Peyer's patch (tissue), 4 donors: ENCODE data around the gene BAIAP2L2. TPM values are rescaled to one million over a fixed set of nuclear protein-coding genes. Genes with fewer than 3 reads are reported as not detected.
A peak's percentile ranks its signal among the peaks of the same experiment; 100 is the strongest.

Source experiments
- DNase-seq, 3 donors: peaks; one replicate each; pipeline ENCODE4 v3.0.0-alpha.2; 2017 to 2019
- H3K27ac ChIP-seq, 4 donors: fragments of 200-600 bp; sonication (generic); one replicate each; pipeline ENCODE4 v1.5.1; 2016 to 2019
- H3K27me3 ChIP-seq, 2 donors: fragments of 200-600 bp; sonication (generic); one replicate each; pipeline ENCODE4 v1.5.1; 2019
- H3K36me3 ChIP-seq, 3 donors: fragments of 200-600 bp; sonication (generic); one replicate each; pipeline ENCODE4 v1.5.1; 2016 to 2019
- H3K4me1 ChIP-seq, 4 donors: fragments of 200-600 bp; sonication (generic); one replicate each; pipeline ENCODE4 v1.5.1; 2016 to 2019
- H3K4me3 ChIP-seq, 4 donors: fragments of 200-600 bp; sonication (generic); 1 replicate in 3 of 4; 2 replicates in 1 of 4; pipeline ENCODE4 v1.5.1; 2016 to 2019; ENCODE audit warnings: mild to moderate bottlenecking in 1 of 4
- H3K9me3 ChIP-seq, 4 donors: fragments of 200-600 bp; sonication (generic); one replicate each; pipeline ENCODE4 v1.5.1; 2016 to 2019; ENCODE audit warnings: mild to moderate bottlenecking in 1 of 4
- POLR2A ChIP-seq, 2 donors: fragments of 450-650 bp; IDR thresholded peaks; one replicate each; pipeline ENCODE4 v1.5.1; 2017; ENCODE audit warnings: antibody characterized with exemption in 2 of 2, mild to moderate bottlenecking in 2 of 2, moderate library complexity in 2 of 2
- total RNA-seq, 4 donors: library from RNA; depleted of rRNA; stranded (reverse); fragments of >200 nt; gene quantifications; one replicate each; pipeline ENCODE4 v1.1.0, GENCODE V29; 2016
- TF ChIP-seq, protein P1 (sequence below), 6 experiments: fragments of 450-650 bp in 4 of 6; fragments of 200-600 bp in 2 of 6; sonication (generic) in 1 of 6; IDR thresholded peaks; one replicate each; pipeline ENCODE4 v1.5.1; 2017 to 2019; ENCODE audit warnings: antibody characterized with exemption in 6 of 6, mild to moderate bottlenecking in 3 of 6, moderate library complexity in 1 of 6

Gene BAIAP2L2
- total RNA-seq, 4 donors from 2014 or later = 83.3 to 421 (median 306) TPM

- Histone ChIP-seq H3K4me3 (no peak overlapping the region), H3K27me3 (no peaks in the 10 kb centered on the region), H3K4me1 (no peaks in the 10 kb centered on the region), H3K9me3 (no peaks in the 10 kb centered on the region), H3K36me3 (peaks cover 0 to 23% (median 0%) of the 10 kb centered on the region in 3 donors), H3K27ac (no peak overlapping the region)
- no peak for TF ChIP-seq POLR2A (IDR thresholded peaks at IDR 0.05)
- TF ChIP-seq, protein P1, sequence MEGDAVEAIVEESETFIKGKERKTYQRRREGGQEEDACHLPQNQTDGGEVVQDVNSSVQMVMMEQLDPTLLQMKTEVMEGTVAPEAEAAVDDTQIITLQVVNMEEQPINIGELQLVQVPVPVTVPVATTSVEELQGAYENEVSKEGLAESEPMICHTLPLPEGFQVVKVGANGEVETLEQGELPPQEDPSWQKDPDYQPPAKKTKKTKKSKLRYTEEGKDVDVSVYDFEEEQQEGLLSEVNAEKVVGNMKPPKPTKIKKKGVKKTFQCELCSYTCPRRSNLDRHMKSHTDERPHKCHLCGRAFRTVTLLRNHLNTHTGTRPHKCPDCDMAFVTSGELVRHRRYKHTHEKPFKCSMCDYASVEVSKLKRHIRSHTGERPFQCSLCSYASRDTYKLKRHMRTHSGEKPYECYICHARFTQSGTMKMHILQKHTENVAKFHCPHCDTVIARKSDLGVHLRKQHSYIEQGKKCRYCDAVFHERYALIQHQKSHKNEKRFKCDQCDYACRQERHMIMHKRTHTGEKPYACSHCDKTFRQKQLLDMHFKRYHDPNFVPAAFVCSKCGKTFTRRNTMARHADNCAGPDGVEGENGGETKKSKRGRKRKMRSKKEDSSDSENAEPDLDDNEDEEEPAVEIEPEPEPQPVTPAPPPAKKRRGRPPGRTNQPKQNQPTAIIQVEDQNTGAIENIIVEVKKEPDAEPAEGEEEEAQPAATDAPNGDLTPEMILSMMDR (IDR thresholded peaks at IDR 0.05) = no peak
- DNase-seq = no peak
Observed at GRCh38 chr22:38131399-38131798, 20.9 kb upstream of the BAIAP2L2 start.

DNA sequence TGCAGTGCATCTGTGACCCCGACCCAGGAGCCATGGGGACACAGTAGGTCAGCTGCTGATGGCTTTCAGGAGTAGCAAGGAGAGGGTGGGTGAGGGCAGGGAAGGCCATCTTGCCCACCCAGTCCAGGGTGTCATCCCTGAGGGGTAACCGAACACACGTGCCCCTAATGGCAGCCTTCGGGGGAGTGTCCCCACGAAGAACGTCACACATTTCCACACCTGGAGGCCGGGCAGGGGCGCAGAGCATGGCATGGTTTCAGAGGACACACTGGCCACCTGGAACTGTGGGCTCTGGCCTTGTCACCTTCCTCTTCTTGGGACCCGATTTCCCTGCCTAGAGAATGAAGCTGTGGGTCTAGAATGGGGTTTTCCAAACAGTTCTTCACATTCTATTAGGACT is 19.4 kb upstream of the BAIAP2L2 start:
- TF ChIP-seq POLR2A (IDR thresholded peaks at IDR 0.05) = no peak
- Histone ChIP-seq H3K36me3 (peaks cover 0 to 17% (median 0%) of the 10 kb centered on the region in 3 donors), H3K4me3 (no peak overlapping the region), H3K4me1 (no peaks in the 10 kb centered on the region), H3K9me3 (no peaks in the 10 kb centered on the region), H3K27me3 (no peaks in the 10 kb centered on the region), H3K27ac (no peak overlapping the region)
- no peak for DNase-seq

DNA sequence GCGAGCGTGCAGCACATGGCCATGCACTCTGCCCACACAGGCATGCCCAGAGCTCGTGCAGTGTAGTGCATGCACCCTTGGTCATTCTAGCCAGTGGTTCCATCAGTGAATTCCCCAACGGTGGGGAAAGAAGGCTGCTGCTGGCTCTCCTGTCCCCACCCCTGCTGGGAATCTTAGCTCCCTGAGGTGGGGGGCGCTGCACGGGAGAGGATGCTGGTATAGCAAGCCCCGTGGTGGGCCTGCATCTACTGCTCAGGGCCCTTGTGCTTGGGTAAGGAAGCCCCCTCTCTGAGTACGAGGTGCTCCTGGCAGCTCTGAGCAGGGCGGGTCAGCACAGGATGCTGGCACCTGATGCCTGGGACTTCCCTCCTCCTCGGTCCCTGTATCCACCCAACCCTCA is 18.5 kb upstream of the BAIAP2L2 start:
- H3K36me3 ChIP-seq = peaks cover 0 to 15% (median 0%) of the 10 kb centered on the region in 3 donors
- no peak overlapping the region for H3K27ac ChIP-seq
- H3K27me3 ChIP-seq = no peaks in the 10 kb centered on the region

GRCh38 chr22:38127869-38128268 is 17.4 kb upstream of the BAIAP2L2 start:
- Histone ChIP-seq H3K27ac (no peak overlapping the region), H3K4me1 (no peaks in the 10 kb centered on the region), H3K9me3 (no peaks in the 10 kb centered on the region), H3K4me3 (no peak overlapping the region), H3K27me3 (no peaks in the 10 kb centered on the region), H3K36me3 (peaks cover 0 to 15% (median 0%) of the 10 kb centered on the region in 3 donors)
- DNase-seq = no peak
- no peak for TF ChIP-seq POLR2A (IDR thresholded peaks at IDR 0.05)
- TF ChIP-seq, protein P1 (IDR thresholded peaks at IDR 0.05) = no peak

More for the DNA sequence above, 18.5 kb upstream of the BAIAP2L2 start:
- Histone ChIP-seq H3K9me3 (no peaks in the 10 kb centered on the region), H3K4me3 (no peak overlapping the region), H3K4me1 (no peaks in the 10 kb centered on the region)
- TF ChIP-seq, protein P1 (IDR thresholded peaks at IDR 0.05) = no peak
- no peak for TF ChIP-seq POLR2A (IDR thresholded peaks at IDR 0.05)
- no peak for DNase-seq

- no peak for TF ChIP-seq POLR2A (IDR thresholded peaks at IDR 0.05)
- TF ChIP-seq, protein P1 (IDR thresholded peaks at IDR 0.05) = no peak
- Histone ChIP-seq H3K36me3 (peaks cover 0 to 15% (median 0%) of the 10 kb centered on the region in 3 donors), H3K27ac (no peak overlapping the region), H3K4me3 (no peak overlapping the region), H3K4me1 (no peaks in the 10 kb centered on the region), H3K9me3 (no peaks in the 10 kb centered on the region), H3K27me3 (no peaks in the 10 kb centered on the region)
- no peak for DNase-seq
Observed at GRCh38 chr22:38126928-38127668, 16.6 kb upstream of the BAIAP2L2 start.

GRCh38 chr22:38125751-38126201 is 15.3 kb upstream of the BAIAP2L2 start:
- Histone ChIP-seq H3K27me3 (no peaks in the 10 kb centered on the region), H3K9me3 (no peaks in the 10 kb centered on the region), H3K4me1 (no peaks in the 10 kb centered on the region), H3K36me3 (peaks cover 0 to 15% (median 0%) of the 10 kb centered on the region in 3 donors), H3K4me3 (no peak overlapping the region), H3K27ac (no peak overlapping the region)
- DNase-seq = peak in 1 of 3 donors; percentile 41
- no peak for TF ChIP-seq POLR2A (IDR thresholded peaks at IDR 0.05)
